Sigmoid colon (tissue), 4 donors: Measurements from ENCODE around the gene F2R.

Source experiments
- EP300 ChIP-seq, 4 donors: sonication (generic); formaldehyde crosslinking; IDR thresholded peaks; one replicate each; pipeline ENCODE4 v1.6.1; 2017; ENCODE audit warnings: antibody characterized with exemption in 4 of 4
- POLR2A ChIP-seq, 2 donors: fragments of 450-650 bp; IDR thresholded peaks; one replicate each; pipeline ENCODE4 v1.6.1; 2016; ENCODE audit warnings: antibody characterized with exemption in 2 of 2, mild to moderate bottlenecking in 2 of 2, moderate library complexity in 2 of 2
- POLR2AphosphoS5 ChIP-seq, 4 donors: sonication (generic); formaldehyde crosslinking; IDR thresholded peaks; one replicate each; pipeline ENCODE4 v1.6.1; 2017; ENCODE audit warnings: antibody characterized with exemption in 4 of 4
- TF ChIP-seq, protein P1 (sequence below), 4 experiments: fragments of 450-650 bp in 3 of 4; fragments of 200-600 bp in 1 of 4; IDR thresholded peaks; one replicate each; pipeline ENCODE4 v1.5.1; 2016 to 2019; ENCODE audit warnings: antibody characterized with exemption in 4 of 4, mild to moderate bottlenecking in 3 of 4, moderate library complexity in 2 of 4

DNA sequence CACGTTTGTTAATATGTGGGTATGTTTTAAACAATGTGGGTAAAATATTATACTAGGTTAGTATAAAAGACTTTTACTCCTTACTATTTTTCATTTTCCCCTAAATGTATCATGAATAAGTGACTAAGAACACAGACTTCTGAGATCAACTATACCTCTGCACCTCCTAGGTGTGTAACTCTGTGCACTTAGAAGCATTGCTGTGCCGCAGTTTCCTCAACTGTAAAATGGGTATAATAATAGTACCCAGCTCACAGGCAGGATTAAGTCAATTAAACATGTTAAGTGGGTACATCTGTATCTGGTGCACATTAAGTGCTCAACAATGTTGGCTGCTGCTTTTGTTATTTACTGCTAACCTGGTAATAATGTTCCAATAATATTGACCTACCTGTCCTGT, 21.6 kb upstream of the F2R start:
- TF ChIP-seq, protein P1, sequence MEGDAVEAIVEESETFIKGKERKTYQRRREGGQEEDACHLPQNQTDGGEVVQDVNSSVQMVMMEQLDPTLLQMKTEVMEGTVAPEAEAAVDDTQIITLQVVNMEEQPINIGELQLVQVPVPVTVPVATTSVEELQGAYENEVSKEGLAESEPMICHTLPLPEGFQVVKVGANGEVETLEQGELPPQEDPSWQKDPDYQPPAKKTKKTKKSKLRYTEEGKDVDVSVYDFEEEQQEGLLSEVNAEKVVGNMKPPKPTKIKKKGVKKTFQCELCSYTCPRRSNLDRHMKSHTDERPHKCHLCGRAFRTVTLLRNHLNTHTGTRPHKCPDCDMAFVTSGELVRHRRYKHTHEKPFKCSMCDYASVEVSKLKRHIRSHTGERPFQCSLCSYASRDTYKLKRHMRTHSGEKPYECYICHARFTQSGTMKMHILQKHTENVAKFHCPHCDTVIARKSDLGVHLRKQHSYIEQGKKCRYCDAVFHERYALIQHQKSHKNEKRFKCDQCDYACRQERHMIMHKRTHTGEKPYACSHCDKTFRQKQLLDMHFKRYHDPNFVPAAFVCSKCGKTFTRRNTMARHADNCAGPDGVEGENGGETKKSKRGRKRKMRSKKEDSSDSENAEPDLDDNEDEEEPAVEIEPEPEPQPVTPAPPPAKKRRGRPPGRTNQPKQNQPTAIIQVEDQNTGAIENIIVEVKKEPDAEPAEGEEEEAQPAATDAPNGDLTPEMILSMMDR (IDR thresholded peaks at IDR 0.05): no peak
- no peak for TF ChIP-seq POLR2A (IDR thresholded peaks at IDR 0.05)
- no peak for TF ChIP-seq POLR2AphosphoS5 (IDR thresholded peaks at IDR 0.05)
- TF ChIP-seq EP300 (IDR thresholded peaks at IDR 0.05): no peak
